A549 (cell line): ENCODE measurements around the gene LRP5. TPM values are rescaled to one million over a fixed set of nuclear protein-coding genes. Genes with fewer than 3 reads are reported as not detected.

Experiments
- ATAC-seq, 2 experiments: fragments of 200-7000 bp in 1 of 2; fragments of >200 bp in 1 of 2; cut with Nextera tagmentation in 1 of 2; cut with Tn5 transposase in 1 of 2; 3 replicates each; pipeline versions ENCODE4 v1.8.0 to v1.9.1; 2018 to 2020; ENCODE audit warnings: mild to moderate bottlenecking in 1 of 2, moderate library complexity in 1 of 2
- CTCF ChIA-PET: fragments of 300-600 bp; sonication (Branson Sonifier 250); formaldehyde crosslinking; extraction: SDS; loops from one replicate; lab custom pipeline; 2021; ENCODE audit warnings: antibody characterized with exemption, inconsistent platforms; lab: Yijun Ruan, JAX
- POLR2A ChIA-PET: fragments of 350-600 bp; formaldehyde crosslinking; extraction: SDS; loops from one replicate; lab custom pipeline; 2021; ENCODE audit warnings: antibody characterized with exemption, inconsistent platforms; lab: Yijun Ruan, JAX
- DNase-seq, 2 experiments: peaks; one replicate each; pipeline versions ENCODE4 v3.0.0 to v3.0.0-alpha.2; 2011 to 2016; ENCODE audit warnings: low read depth in 1 of 2, low spot score in 1 of 2
- FAIRE-seq: peaks from 2 replicates; lab custom pipeline; 2011; peaks lifted over from hg19 to GRCh38; lab: Jason Lieb, UNC
- H3K27ac ChIP-seq, 2 experiments: fragments of >200 bp; sonication (Bioruptor Twin); formaldehyde crosslinking; 3 replicates each; pipeline ENCODE4 v1.5.1; 2016 to 2017
- H3K4me1 ChIP-seq: fragments of >200 bp; sonication (Bioruptor Twin); formaldehyde crosslinking; 3 replicates; pipeline ENCODE4 v1.6.1; 2016
- H3K4me2 ChIP-seq: fragments of >200 bp; sonication (Bioruptor Twin); formaldehyde crosslinking; 3 replicates; pipeline ENCODE4 v1.6.1; 2016
- H3K4me3 ChIP-seq: fragments of >200 bp; sonication (Bioruptor Twin); formaldehyde crosslinking; 3 replicates; pipeline ENCODE4 v1.5.1; 2016
- H3K9me3 ChIP-seq: fragments of >200 bp; sonication (Bioruptor Twin); formaldehyde crosslinking; 3 replicates; pipeline ENCODE4 v1.6.1; 2016
- EHMT2 ChIP-seq: fragments of 200-600 bp; sonication (generic); IDR thresholded peaks from 2 replicates; pipeline ENCODE4 v1.6.1; 2016; ENCODE audit warnings: antibody characterized with exemption, low read depth, mild to moderate bottlenecking, moderate library complexity
- FOSB ChIP-seq: fragments of 250-450 bp; sonication (Bioruptor Pico); IDR thresholded peaks from 2 replicates; pipeline ENCODE4 v1.5.0; 2020; ENCODE audit warnings: mild to moderate bottlenecking, moderate library complexity
- HEYL ChIP-seq: fragments of 250-450 bp; sonication (Bioruptor Pico); IDR thresholded peaks from 2 replicates; pipeline ENCODE4 v1.8.0; 2021; ENCODE audit warnings: mild to moderate bottlenecking, moderate library complexity
- HOXB13 ChIP-seq: fragments of 250-450 bp; sonication (Bioruptor Pico); IDR thresholded peaks from 2 replicates; pipeline ENCODE4 v1.5.0; 2020; ENCODE audit warnings: low read depth, mild to moderate bottlenecking, moderate library complexity
- JUN ChIP-seq, 2 experiments: fragments of >200 bp; sonication (Bioruptor Twin); formaldehyde crosslinking; IDR thresholded peaks; 2 replicates in 1 of 2; 3 replicates in 1 of 2; pipeline ENCODE4 v1.6.1; 2016 to 2017
- MAFK ChIP-seq: fragments of 450-650 bp; IDR thresholded peaks from 2 replicates; pipeline ENCODE4 v1.6.1; 2014; ENCODE audit not compliant: partially characterized antibody
- MAZ ChIP-seq: fragments of 150-350 bp; IDR thresholded peaks from 2 replicates; pipeline ENCODE4 v1.6.1; 2014; ENCODE audit warnings: antibody characterized with exemption, low read depth, low read length, borderline replicate concordance
- POLR2AphosphoS2 ChIP-seq: conservative IDR thresholded peaks from 2 replicates; pipeline ENCODE4 v1.6.1; 2012; ENCODE audit warnings: low read length, improper control_type of control experiment, inconsistent platforms
- RAD21 ChIP-seq, 2 experiments: fragments of >200 bp in 1 of 2; sonication (Bioruptor Twin) in 1 of 2; formaldehyde crosslinking in 1 of 2; IDR thresholded peaks in 1 of 2; conservative IDR thresholded peaks in 1 of 2; 2 replicates in 1 of 2; 3 replicates in 1 of 2; pipeline ENCODE4 v1.6.1; 2012 to 2018; ENCODE audit warnings: inconsistent platforms in 1 of 2
- REST ChIP-seq: fragments of 200-600 bp; sonication (generic); IDR thresholded peaks from 2 replicates; pipeline ENCODE4 v1.6.1; 2016; ENCODE audit warnings: antibody characterized with exemption, mild to moderate bottlenecking, moderate library complexity
- TFCP2L1 ChIP-seq: fragments of 250-450 bp; sonication (Bioruptor Pico); IDR thresholded peaks from 2 replicates; pipeline ENCODE4 v1.5.0; 2021; ENCODE audit warnings: mild to moderate bottlenecking
- USF2 ChIP-seq: fragments of 450-650 bp; IDR thresholded peaks from 2 replicates; pipeline ENCODE4 v1.6.1; 2014; ENCODE audit warnings: antibody characterized with exemption
- WGBS: methylation state at CpG from one replicate; pipeline ENCODE4 v1.1.6; 2017; ENCODE audit errors: missing lambda C conversion rate; 5-methylcytosine and 5-hydroxymethylcytosine counted together
- polyA plus RNA-seq, 4 experiments: library from polyadenylated mRNA; depleted of rRNA in 3 of 4; stranded (reverse); fragments of >200 nt; fragmentation: RNase III in 1 of 4; extraction: RNeasy Plus Mini Kit Qiagen cat#74134 plus additional on column Dnase treatment in 1 of 4; gene quantifications; 2 replicates in 3 of 4; 3 replicates in 1 of 4; pipeline ENCODE4 v1.2.3, GENCODE V29; 2011 to 2017
- TF ChIP-seq, protein P1 (sequence below): fragments of >200 bp; sonication (Bioruptor Twin); formaldehyde crosslinking; IDR thresholded peaks from 3 replicates; pipeline ENCODE4 v1.6.1; 2016
- TF ChIP-seq, protein P2 (sequence below): fragments of 250-450 bp; sonication (Bioruptor Pico); IDR thresholded peaks from 2 replicates; pipeline ENCODE4 v1.5.0; 2020; ENCODE audit warnings: low read depth, mild to moderate bottlenecking, moderate library complexity

LRP5 gene
- polyA plus RNA-seq, 2 of the 4 experiments (the other 2 are of a cell fraction): 10.9 to 32.3 TPM

- CTCF ChIA-PET: interaction anchor here (0.6 to 5.6 kb wide), 5 partner anchors 8 to 684 kb away, joined by 3 to 46 read pairs (median 5); partner anchors contain the start of gene C11orf24
- H3K4me3 ChIP-seq: no peak overlapping the region
Observed at GRCh38 chr11:68279676-68280075, 32.7 kb upstream of the LRP5 start.

GRCh38 chr11:68282141-68282860 lies 30.1 kb upstream of the LRP5 start:
- Histone ChIP-seq H3K4me3 (no peak overlapping the region), H3K9me3 (no peaks in the 10 kb centered on the region), H3K27ac (no peak overlapping the region), H3K4me1 (no peaks in the 10 kb centered on the region), H3K4me2 (no peak overlapping the region)
- POLR2A ChIA-PET: no interaction called here
- DNase-seq (no peak), ATAC-seq (no peak; a peak in 1 of 6 replicates), FAIRE-seq (no peak)
- 63% methylated on average over 15 of the region's 15 CpGs for WGBS
- TF ChIP-seq POLR2AphosphoS2 (no peak), MAFK (no peak), TFCP2L1 (CRISPR knock-in tag) (no peak), HEYL (CRISPR knock-in tag) (no peak), EHMT2 (no peak), JUN (IDR thresholded peaks at IDR 0.05) (no peak), REST (no peak), HOXB13 (CRISPR knock-in tag) (no peak)
- TF ChIP-seq, protein P1, sequence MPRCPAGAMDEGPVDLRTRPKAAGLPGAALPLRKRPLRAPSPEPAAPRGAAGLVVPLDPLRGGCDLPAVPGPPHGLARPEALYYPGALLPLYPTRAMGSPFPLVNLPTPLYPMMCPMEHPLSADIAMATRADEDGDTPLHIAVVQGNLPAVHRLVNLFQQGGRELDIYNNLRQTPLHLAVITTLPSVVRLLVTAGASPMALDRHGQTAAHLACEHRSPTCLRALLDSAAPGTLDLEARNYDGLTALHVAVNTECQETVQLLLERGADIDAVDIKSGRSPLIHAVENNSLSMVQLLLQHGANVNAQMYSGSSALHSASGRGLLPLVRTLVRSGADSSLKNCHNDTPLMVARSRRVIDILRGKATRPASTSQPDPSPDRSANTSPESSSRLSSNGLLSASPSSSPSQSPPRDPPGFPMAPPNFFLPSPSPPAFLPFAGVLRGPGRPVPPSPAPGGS: no peak
- TF ChIP-seq, protein P2, sequence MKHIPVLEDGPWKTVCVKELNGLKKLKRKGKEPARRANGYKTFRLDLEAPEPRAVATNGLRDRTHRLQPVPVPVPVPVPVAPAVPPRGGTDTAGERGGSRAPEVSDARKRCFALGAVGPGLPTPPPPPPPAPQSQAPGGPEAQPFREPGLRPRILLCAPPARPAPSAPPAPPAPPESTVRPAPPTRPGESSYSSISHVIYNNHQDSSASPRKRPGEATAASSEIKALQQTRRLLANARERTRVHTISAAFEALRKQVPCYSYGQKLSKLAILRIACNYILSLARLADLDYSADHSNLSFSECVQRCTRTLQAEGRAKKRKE (CRISPR knock-in tag): no peak
- CTCF ChIA-PET: interaction anchor here (0.6 to 9.2 kb wide), 4 partner anchors 12 to 101 kb away, joined by 3 to 78 read pairs (median 4); no protein-coding TSS in a partner anchor

More at GRCh38 chr11:68279676-68280075, 32.7 kb upstream of the LRP5 start:
- H3K4me2 ChIP-seq: no peak overlapping the region
- no peak for DNase-seq
- H3K9me3 ChIP-seq: no peaks in the 10 kb centered on the region
- TF ChIP-seq JUN (IDR thresholded peaks at IDR 0.05) (no peak), MAZ (no peak), FOSB (CRISPR knock-in tag) (no peak), TFCP2L1 (CRISPR knock-in tag) (no peak), USF2 (no peak), RAD21 (conservative IDR thresholded peaks at IDR 0.05 in 1 of 2, IDR thresholded peaks at IDR 0.05 in 1 of 2) (no peak)
- POLR2A ChIA-PET: no interaction called here
- peaks cover 11% of the 10 kb centered on the region; the same call in 2 of the 3 replicates for H3K4me1 ChIP-seq
- ATAC-seq: no peak
- FAIRE-seq: no peak
- H3K27ac ChIP-seq: no peak overlapping the region
- WGBS: 80% methylated on average over 5 of the region's 5 CpGs
